GM18868 (cell line): ENCODE measurements around the gene CFAP46.

ENCODE experiments used
- ATAC-seq: cut with Tn5 transposase; IDR thresholded peaks from one replicate; pipeline ENCODE4 v1.9.1; 2021; ENCODE audit warnings: mild to moderate bottlenecking, moderate library complexity; ENCODE audit not compliant: unreplicated experiment

CFAP46 gene

GRCh38 chr10:132946806-132947546, 4.6 kb upstream of the CFAP46 start:
- ATAC-seq = no peak

GRCh38 chr10:132946311-132946710, 3.9 kb upstream of the CFAP46 start:
- no peak for ATAC-seq

GRCh38 chr10:132945894-132946255, 3.5 kb upstream of the CFAP46 start:
- no peak for ATAC-seq

GRCh38 chr10:132945125-132945893, 2.9 kb upstream of the CFAP46 start:
- ATAC-seq = no peak

- ATAC-seq = no peak
Observed at GRCh38 chr10:132944510-132944909, 2.1 kb upstream of the CFAP46 start.

- no peak for ATAC-seq
Observed at GRCh38 chr10:132943791-132944404, 1.5 kb upstream of the CFAP46 start.

- no peak for ATAC-seq
Observed at GRCh38 chr10:132943058-132943790, 854 bp upstream of the CFAP46 start.

- no peak for ATAC-seq
Observed at GRCh38 chr10:132941640-132942051, 724 bp downstream of the CFAP46 start.

GRCh38 chr10:132940791-132941465, 1.4 kb downstream of the CFAP46 start:
- ATAC-seq = peak; percentile 30

- peak; percentile 62 for ATAC-seq
Observed at GRCh38 chr10:132939957-132940790, 2.2 kb downstream of the CFAP46 start.

- no peak for ATAC-seq
Observed at GRCh38 chr10:132939378-132939955, 2.9 kb downstream of the CFAP46 start.

GRCh38 chr10:132938472-132939339, 3.7 kb downstream of the CFAP46 start:
- no peak for ATAC-seq

- no peak for ATAC-seq
Observed at GRCh38 chr10:132937861-132938260, 4.5 kb downstream of the CFAP46 start.

GRCh38 chr10:132934953-132935352, 7.4 kb downstream of the CFAP46 start:
- ATAC-seq = no peak

- ATAC-seq = no peak
Observed at GRCh38 chr10:132933308-132934042, 8.9 kb downstream of the CFAP46 start.

GRCh38 chr10:132932461-132933307, 9.7 kb downstream of the CFAP46 start:
- peak; percentile 67 for ATAC-seq
